Measurements from ENCODE around the gene PDGFD.

Gene PDGFD

GRCh38 chr11:104164028-104164520 is at the start of gene PDGFD:
TSS of gene PDGFD (minus strand) at chr11:104164147.
- peak; percentile 35 for DNase-seq (ENCODE audit: low spot score)

GRCh38 chr11:104206936-104207335 is 43.0 kb upstream of the PDGFD start:
- DNase-seq (ENCODE audit: low spot score) = no peak

GRCh38 chr11:104205838-104206237 is 41.9 kb upstream of the PDGFD start:
- no peak for DNase-seq (ENCODE audit: low spot score)

- no peak for DNase-seq (ENCODE audit: low spot score)
Measured at GRCh38 chr11:104200688-104201087, 36.7 kb upstream of the PDGFD start.

GRCh38 chr11:104199053-104199452 is 35.1 kb upstream of the PDGFD start:
- DNase-seq (ENCODE audit: low spot score) = no peak

- no peak for DNase-seq (ENCODE audit: low spot score)
Measured at GRCh38 chr11:104198576-104198975, 34.6 kb upstream of the PDGFD start.

GRCh38 chr11:104191124-104191523 is 27.2 kb upstream of the PDGFD start:
- DNase-seq (ENCODE audit: low spot score) = no peak

GRCh38 chr11:104183593-104183992 is 19.6 kb upstream of the PDGFD start:
- no peak for DNase-seq (ENCODE audit: low spot score)

- no peak for DNase-seq (ENCODE audit: low spot score)
Measured at GRCh38 chr11:104175769-104176168, 11.8 kb upstream of the PDGFD start.

- DNase-seq (ENCODE audit: low spot score) = no peak
Measured at GRCh38 chr11:104169091-104169490, 5.1 kb upstream of the PDGFD start.

- no peak for DNase-seq (ENCODE audit: low spot score)
Measured at GRCh38 chr11:104165014-104165413, 1.1 kb upstream of the PDGFD start.

GRCh38 chr11:104163100-104164027 is 583 bp downstream of the PDGFD start:
- no peak for DNase-seq (ENCODE audit: low spot score)

- DNase-seq (ENCODE audit: low spot score) = no peak
Measured at GRCh38 chr11:104161751-104162450, 2.0 kb downstream of the PDGFD start.

- no peak for DNase-seq (ENCODE audit: low spot score)
Measured at GRCh38 chr11:104159356-104159755, 4.6 kb downstream of the PDGFD start.

GRCh38 chr11:104155375-104155774 is 8.6 kb downstream of the PDGFD start:
- no peak for DNase-seq (ENCODE audit: low spot score)

- no peak for DNase-seq (ENCODE audit: low spot score)
Measured at GRCh38 chr11:104154296-104154695, 9.7 kb downstream of the PDGFD start.

GRCh38 chr11:104152941-104153505 is 10.9 kb downstream of the PDGFD start:
- peak; percentile 4 for DNase-seq (ENCODE audit: low spot score)

GRCh38 chr11:104151404-104152204 is 12.3 kb downstream of the PDGFD start:
- DNase-seq (ENCODE audit: low spot score) = no peak

GRCh38 chr11:104148706-104149105 is 15.2 kb downstream of the PDGFD start:
- no peak for DNase-seq (ENCODE audit: low spot score)

- no peak for DNase-seq (ENCODE audit: low spot score)
Measured at GRCh38 chr11:104148074-104148473, 15.9 kb downstream of the PDGFD start.

GRCh38 chr11:104146943-104147342 is 17.0 kb downstream of the PDGFD start:
- no peak for DNase-seq (ENCODE audit: low spot score)

GRCh38 chr11:104146421-104146820 is 17.5 kb downstream of the PDGFD start:
- DNase-seq (ENCODE audit: low spot score) = no peak
